Transverse colon (tissue), 4 donors: ENCODE results near the gene FBXL13. TPM values are rescaled to one million over a fixed set of nuclear protein-coding genes. Genes with fewer than 3 reads are reported as not detected.

ENCODE experiments used
- DNase-seq: peaks from one replicate; pipeline ENCODE4 v3.0.0-alpha.2; 2019
- H3K27ac ChIP-seq, 4 donors: fragments of 200-600 bp; sonication (generic); 2 replicates each; pipeline ENCODE4 v1.5.1; 2016 to 2018; ENCODE audit warnings: inconsistent platforms in 4 of 4
- H3K27me3 ChIP-seq: fragments of 200-600 bp; sonication (generic); 2 replicates; pipeline ENCODE4 v1.5.1; 2017; ENCODE audit warnings: inconsistent platforms
- H3K36me3 ChIP-seq, 4 donors: fragments of 200-600 bp; sonication (generic); 2 replicates each; pipeline ENCODE4 v1.5.1; 2017 to 2019; ENCODE audit warnings: inconsistent platforms in 4 of 4
- H3K4me1 ChIP-seq, 4 donors: fragments of 200-600 bp; sonication (generic); 2 replicates each; pipeline ENCODE4 v1.5.1; 2017 to 2020; ENCODE audit warnings: inconsistent platforms in 4 of 4
- H3K4me3 ChIP-seq, 4 donors: fragments of 200-600 bp; sonication (generic); 1 replicate in 1 of 4; 2 replicates in 3 of 4; pipeline versions ENCODE4 v1.5.1 to v1.6.1; 2017 to 2019; ENCODE audit warnings: inconsistent platforms in 4 of 4
- H3K9me3 ChIP-seq, 2 donors: fragments of 200-600 bp; sonication (generic); 2 replicates each; pipeline ENCODE4 v1.5.1; 2017 to 2019; ENCODE audit warnings: inconsistent platforms in 2 of 2
- EP300 ChIP-seq: sonication (generic); formaldehyde crosslinking; IDR thresholded peaks from one replicate; pipeline ENCODE4 v1.6.1; 2017; ENCODE audit warnings: antibody characterized with exemption, low read depth
- POLR2A ChIP-seq: fragments of 450-650 bp; IDR thresholded peaks from one replicate; pipeline ENCODE4 v1.6.1; 2016; ENCODE audit warnings: antibody characterized with exemption, mild to moderate bottlenecking, moderate library complexity
- POLR2AphosphoS5 ChIP-seq, 3 donors: sonication (generic); formaldehyde crosslinking; IDR thresholded peaks; one replicate each; pipeline ENCODE4 v1.6.1; 2016; ENCODE audit warnings: antibody characterized with exemption in 3 of 3
- WGBS, 2 donors: methylation state at CpG; one replicate each; pipeline ENCODE4 v1.1.5; 2018; ENCODE audit warnings: low coverage in 1 of 2; 5-methylcytosine and 5-hydroxymethylcytosine counted together
- in situ Hi-C, 4 donors: fragments of 200-750 bp; cut with MboI; loops; one replicate each; pipeline versions ENCODE4 v1.15.0 to v1.15.1; 2017; ENCODE audit warnings: low sequenced_read_pairs in 3 of 4, low pct_ligation_motif_present in 1 of 4, low pct_unique_long_range_greater_than_20kb in 1 of 4
- intact Hi-C: fragments of 100-400 bp; cut with DNase I; formaldehyde crosslinking; loops from one replicate; pipeline ENCODE4 v1.15.1; 2023; ENCODE audit warnings: low total_unique reads
- total RNA-seq, 4 donors: library from RNA; depleted of rRNA; stranded (reverse); fragments of >200 nt; gene quantifications; one replicate each; pipeline ENCODE4 v1.1.0, GENCODE V29; 2016
- TF ChIP-seq, protein P1 (sequence below), 5 experiments: fragments of 200-600 bp in 3 of 5; fragments of 450-650 bp in 2 of 5; sonication (generic) in 3 of 5; IDR thresholded peaks; 1 replicate in 2 of 5; 2 replicates in 3 of 5; pipeline ENCODE4 v1.5.1; 2016 to 2017; ENCODE audit warnings: antibody characterized with exemption in 5 of 5, inconsistent platforms in 3 of 5, mild to moderate bottlenecking in 2 of 5, moderate library complexity in 1 of 5

FBXL13 gene
- total RNA-seq, 4 donors from 2014 or later, result 0.96 to 6.8 (median 1.9) TPM; not detected in 1

DNA sequence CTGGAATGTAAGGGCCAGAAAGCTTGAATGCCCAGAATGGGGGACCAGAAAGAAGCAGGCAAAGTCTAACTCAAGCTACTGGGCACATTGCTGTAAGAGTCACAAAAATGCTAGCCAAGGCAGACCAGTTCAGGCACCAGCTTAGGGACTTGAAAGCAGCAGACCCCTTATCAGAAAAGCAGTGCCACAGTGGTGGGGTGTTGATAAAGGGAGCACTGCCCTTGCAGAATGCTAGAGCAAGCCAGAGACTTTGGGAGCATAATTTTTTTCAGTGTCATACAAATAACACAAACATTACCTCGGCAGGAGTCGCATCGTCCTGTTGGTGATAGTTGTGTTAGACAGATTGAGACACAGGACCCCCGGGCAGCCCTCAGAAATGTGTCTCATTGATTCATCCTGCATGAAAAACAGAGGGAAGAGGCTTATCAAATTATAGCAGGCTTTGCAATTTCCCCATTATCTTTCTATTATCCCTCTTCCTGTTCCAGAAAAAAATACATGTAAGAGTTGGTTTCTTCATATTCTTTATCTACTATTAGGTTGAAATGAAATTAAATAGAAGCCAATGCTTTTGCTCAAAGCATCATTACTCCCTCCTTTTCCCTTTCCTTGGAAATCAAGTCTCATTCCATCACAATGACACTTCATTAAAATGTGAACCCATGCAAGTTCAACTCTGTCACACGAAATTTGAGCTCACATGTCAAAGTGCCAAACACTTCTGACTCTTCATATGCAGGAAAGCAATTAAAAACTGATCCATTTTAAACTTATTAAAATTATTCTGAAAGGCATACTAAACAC, 148.4 kb downstream of the FBXL13 start:
- H3K27ac ChIP-seq, result no peak overlapping the region
- no peaks in the 10 kb centered on the region for H3K9me3 ChIP-seq
- in situ Hi-C loops (no loop called here), intact Hi-C loops (no loop called here)
- no peaks in the 10 kb centered on the region for H3K4me1 ChIP-seq
- H3K4me3 ChIP-seq, result no peak overlapping the region
- TF ChIP-seq, protein P1, sequence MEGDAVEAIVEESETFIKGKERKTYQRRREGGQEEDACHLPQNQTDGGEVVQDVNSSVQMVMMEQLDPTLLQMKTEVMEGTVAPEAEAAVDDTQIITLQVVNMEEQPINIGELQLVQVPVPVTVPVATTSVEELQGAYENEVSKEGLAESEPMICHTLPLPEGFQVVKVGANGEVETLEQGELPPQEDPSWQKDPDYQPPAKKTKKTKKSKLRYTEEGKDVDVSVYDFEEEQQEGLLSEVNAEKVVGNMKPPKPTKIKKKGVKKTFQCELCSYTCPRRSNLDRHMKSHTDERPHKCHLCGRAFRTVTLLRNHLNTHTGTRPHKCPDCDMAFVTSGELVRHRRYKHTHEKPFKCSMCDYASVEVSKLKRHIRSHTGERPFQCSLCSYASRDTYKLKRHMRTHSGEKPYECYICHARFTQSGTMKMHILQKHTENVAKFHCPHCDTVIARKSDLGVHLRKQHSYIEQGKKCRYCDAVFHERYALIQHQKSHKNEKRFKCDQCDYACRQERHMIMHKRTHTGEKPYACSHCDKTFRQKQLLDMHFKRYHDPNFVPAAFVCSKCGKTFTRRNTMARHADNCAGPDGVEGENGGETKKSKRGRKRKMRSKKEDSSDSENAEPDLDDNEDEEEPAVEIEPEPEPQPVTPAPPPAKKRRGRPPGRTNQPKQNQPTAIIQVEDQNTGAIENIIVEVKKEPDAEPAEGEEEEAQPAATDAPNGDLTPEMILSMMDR (IDR thresholded peaks at IDR 0.05), result no peak
- no peak for TF ChIP-seq POLR2A
- no peak for TF ChIP-seq EP300
- TF ChIP-seq POLR2AphosphoS5 (IDR thresholded peaks at IDR 0.05), result no peak
- DNase-seq, result no peak
- H3K36me3 ChIP-seq, result no peaks in the 10 kb centered on the region
- WGBS, 2 donors, result 77 to 79% methylated on average over 5 of the region's 5 CpGs
- no peaks in the 10 kb centered on the region for H3K27me3 ChIP-seq

DNA sequence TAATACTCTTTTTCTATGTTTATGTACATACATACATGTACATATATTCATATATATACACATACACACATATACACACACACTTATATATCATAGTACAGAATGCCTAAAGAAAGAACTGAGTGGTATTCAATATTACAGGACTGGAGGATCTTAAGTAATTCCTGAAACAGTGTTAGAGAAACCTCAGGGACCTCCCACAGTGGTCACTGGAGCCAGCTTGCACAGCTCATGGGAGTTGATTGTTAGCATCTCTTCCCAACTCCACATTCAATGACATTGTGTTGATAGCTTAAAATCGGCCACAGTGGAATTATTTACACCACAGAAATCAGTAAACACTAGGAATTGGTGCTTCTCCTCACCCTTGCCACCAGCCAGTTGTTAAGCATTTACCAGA, 155.8 kb downstream of the FBXL13 start:
- Histone ChIP-seq H3K27me3 (no peaks in the 10 kb centered on the region), H3K27ac (no peak overlapping the region), H3K9me3 (no peaks in the 10 kb centered on the region), H3K36me3 (no peaks in the 10 kb centered on the region), H3K4me1 (no peaks in the 10 kb centered on the region), H3K4me3 (no peak overlapping the region)
- in situ Hi-C loops, result no loop called here
- WGBS, 2 donors, result 48 to 60% methylated on average over 1 of the region's 1 CpG
- TF ChIP-seq EP300, result no peak
- TF ChIP-seq, protein P1 (IDR thresholded peaks at IDR 0.05), result no peak
- no peak for TF ChIP-seq POLR2A
- TF ChIP-seq POLR2AphosphoS5 (IDR thresholded peaks at IDR 0.05), result no peak
- intact Hi-C loops, result no loop called here
- DNase-seq, result no peak

DNA sequence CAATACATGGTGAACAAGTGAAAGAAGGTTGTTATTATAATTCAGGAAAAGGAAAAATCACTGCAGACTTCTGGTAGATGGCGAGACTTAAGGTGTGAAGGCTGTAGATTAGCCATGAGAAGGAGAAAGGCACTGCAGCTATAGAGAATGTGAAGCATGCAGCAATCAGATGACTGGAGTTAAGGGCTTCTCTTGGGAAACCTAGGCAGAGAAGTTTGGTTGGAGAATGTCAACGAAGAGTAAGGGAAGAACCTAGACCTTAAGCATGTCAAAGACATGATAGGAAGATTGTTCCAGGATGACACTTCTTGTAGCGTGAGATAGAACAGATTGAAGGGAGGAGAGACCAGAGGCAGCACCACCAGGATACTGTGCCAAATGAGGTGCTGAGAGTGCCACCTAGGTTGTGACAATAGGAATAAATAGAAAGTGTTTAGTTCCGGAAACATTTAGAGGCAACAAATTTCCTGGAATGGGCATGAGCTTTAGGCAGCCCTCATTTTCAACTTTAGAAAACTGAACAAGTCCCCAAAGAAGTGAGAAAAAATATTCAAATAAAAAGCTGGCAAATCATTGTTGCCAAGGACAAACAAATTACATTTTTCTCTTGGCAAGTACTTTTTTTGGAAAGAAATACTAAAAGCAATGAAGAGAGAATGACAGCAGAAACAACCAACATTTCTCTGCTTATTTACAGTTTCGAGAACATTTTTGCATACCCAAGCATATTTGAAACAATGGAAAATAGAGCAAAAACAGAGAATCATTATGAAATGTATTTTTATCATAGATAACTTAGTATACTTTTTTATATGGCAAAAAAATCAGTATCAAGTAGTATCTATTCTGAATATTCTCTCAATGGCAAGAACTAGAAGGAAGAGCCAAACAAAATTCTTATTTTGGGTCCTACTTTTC, 156.9 kb downstream of the FBXL13 start:
- Histone ChIP-seq H3K4me1 (peaks cover 0 to under 1% (median 0%) of the 10 kb centered on the region in 4 donors), H3K27me3 (no peaks in the 10 kb centered on the region), H3K36me3 (no peaks in the 10 kb centered on the region), H3K4me3 (no peak overlapping the region), H3K27ac (no peak overlapping the region), H3K9me3 (no peaks in the 10 kb centered on the region)
- DNase-seq, result no peak
- intact Hi-C loops (no loop called here), in situ Hi-C loops (no loop called here)
- 82 to 83% methylated on average over 4 to 5 of the region's 5 CpGs for WGBS, 2 donors
- TF ChIP-seq EP300 (no peak), POLR2A (no peak), POLR2AphosphoS5 (IDR thresholded peaks at IDR 0.05) (no peak)
- TF ChIP-seq, protein P1 (IDR thresholded peaks at IDR 0.05), result no peak

- H3K9me3 ChIP-seq, result no peaks in the 10 kb centered on the region
- in situ Hi-C loops, result no loop called here
- TF ChIP-seq EP300 (no peak), POLR2A (no peak), POLR2AphosphoS5 (IDR thresholded peaks at IDR 0.05) (no peak)
- TF ChIP-seq, protein P1 (IDR thresholded peaks at IDR 0.05), result no peak
- no peaks in the 10 kb centered on the region for H3K36me3 ChIP-seq
- no peaks in the 10 kb centered on the region for H3K27me3 ChIP-seq
- DNase-seq, result no peak
- intact Hi-C loops, result no loop called here
- no peak overlapping the region for H3K27ac ChIP-seq
- H3K4me3 ChIP-seq, result no peak overlapping the region
- H3K4me1 ChIP-seq, result peaks cover 0 to 3% (median 0%) of the 10 kb centered on the region in 4 donors
These were observed 157.7 kb downstream of the FBXL13 start for GRCh38 chr7:102916881-102917280.
